MM.1S (cell line): ENCODE data around the gene LHCGR.

ENCODE experiments used
- CTCF ChIP-seq: fragments of 300-600 bp; sonication (generic); IDR thresholded peaks from 2 replicates; pipeline ENCODE4 v1.5.1; 2016; ENCODE audit warnings: antibody characterized with exemption, low read length, mixed read lengths
- EZH2phosphoT487 ChIP-seq: fragments of 300-600 bp; sonication (generic); IDR thresholded peaks from 2 replicates; pipeline ENCODE4 v1.6.1; 2018; ENCODE audit warnings: antibody characterized with exemption, low read length

GRCh38 chr2:48668992-48669391, 86.5 kb downstream of the LHCGR start:
- no peak for TF ChIP-seq CTCF
- no peak for TF ChIP-seq EZH2phosphoT487
